Subcutaneous abdominal adipose tissue (tissue), 5 donors: ENCODE data around the gene ZFR2.
"Not testable (repeated sequence)": the region's sequence is repeated elsewhere in the genome, so short reads cannot be mapped to it uniquely, and the experiment has no call there.

Experiments used
- H3K27ac ChIP-seq: one replicate; pipeline ENCODE4 v1.7.0; 2013; ENCODE audit warnings: low read depth, mild to moderate bottlenecking, inconsistent platforms, low read length, moderate library complexity
- H3K27me3 ChIP-seq, 5 donors: one replicate each; pipeline ENCODE4 v1.7.0; 2013; ENCODE audit warnings: low read length in 5 of 5, inconsistent platforms in 1 of 5; ENCODE audit not compliant: control insufficient read depth in 5 of 5, insufficient read depth in 4 of 5
- H3K36me3 ChIP-seq, 5 donors: one replicate each; pipeline ENCODE4 v1.7.0; 2013; ENCODE audit warnings: low read length in 5 of 5; ENCODE audit not compliant: control insufficient read depth in 5 of 5, insufficient read depth in 5 of 5
- H3K4me1 ChIP-seq, 5 donors: one replicate each; pipeline ENCODE4 v1.7.0; 2013; ENCODE audit warnings: low read length in 5 of 5, mild to moderate bottlenecking in 3 of 5, moderate library complexity in 1 of 5; ENCODE audit not compliant: control insufficient read depth in 5 of 5, insufficient read depth in 5 of 5
- H3K4me3 ChIP-seq, 5 donors: one replicate each; pipeline ENCODE4 v1.7.0; 2013; ENCODE audit warnings: low read length in 5 of 5, low read depth in 1 of 5
- H3K9ac ChIP-seq, 5 donors: one replicate each; pipeline ENCODE4 v1.7.0; 2013; ENCODE audit warnings: low read length in 5 of 5, mild to moderate bottlenecking in 4 of 5, moderate library complexity in 3 of 5
- H3K9me3 ChIP-seq, 5 donors: one replicate each; pipeline ENCODE4 v1.7.0; 2013; ENCODE audit warnings: low read length in 5 of 5; ENCODE audit not compliant: control insufficient read depth in 5 of 5
- donor health status: healthy.
- donor health status: healthy.
- donor health status: healthy.
- donor health status: healthy.
- donor health status: healthy.

The ZFR2 gene

GRCh38 chr19:3771000-3771905, 97.6 kb downstream of the ZFR2 start:
- Histone ChIP-seq H3K36me3 (peaks cover 0 to 41% (median 28%) of the 10 kb centered on the region in 5 donors), H3K9ac (no peak overlapping the region), H3K4me1 (peaks cover 0 to 5% (median 0%) of the 10 kb centered on the region in 5 donors), H3K27ac (no peak overlapping the region), H3K27me3 (peaks cover 0 to 6% (median 0%) of the 10 kb centered on the region in 5 donors), H3K9me3 (no peaks in the 10 kb centered on the region), H3K4me3 (no peak overlapping the region)

GRCh38 chr19:3770136-3770999, 98.5 kb downstream of the ZFR2 start:
- no peak overlapping the region for H3K4me3 ChIP-seq
- H3K27me3 ChIP-seq, result peaks cover 0 to 6% (median 0%) of the 10 kb centered on the region in 5 donors
- H3K9ac ChIP-seq, result no peak overlapping the region
- peaks cover 0 to 5% (median 0%) of the 10 kb centered on the region in 5 donors for H3K4me1 ChIP-seq
- no peaks in the 10 kb centered on the region for H3K9me3 ChIP-seq
- H3K27ac ChIP-seq, result no peak overlapping the region
- H3K36me3 ChIP-seq, result peaks cover 0 to 44% (median 29%) of the 10 kb centered on the region in 5 donors

GRCh38 chr19:3769494-3769893, 99.3 kb downstream of the ZFR2 start:
- Histone ChIP-seq H3K9ac (no peak overlapping the region), H3K27me3 (peaks cover 0 to 6% (median 0%) of the 10 kb centered on the region in 5 donors), H3K36me3 (peaks cover 0 to 49% (median 33%) of the 10 kb centered on the region in 5 donors), H3K27ac (no peak overlapping the region), H3K4me3 (no peak overlapping the region), H3K4me1 (peaks cover 0 to 5% (median 0%) of the 10 kb centered on the region in 5 donors), H3K9me3 (no peaks in the 10 kb centered on the region)

- H3K27me3 ChIP-seq, result peaks cover 0 to 6% (median 0%) of the 10 kb centered on the region in 5 donors
- H3K9me3 ChIP-seq, result no peaks in the 10 kb centered on the region
- no peak overlapping the region for H3K4me3 ChIP-seq
- H3K4me1 ChIP-seq, result peaks cover 0 to 5% (median 0%) of the 10 kb centered on the region in 5 donors
- H3K36me3 ChIP-seq, result peaks cover 0 to 49% (median 33%) of the 10 kb centered on the region in 5 donors
- no peak overlapping the region for H3K9ac ChIP-seq
- H3K27ac ChIP-seq, result no peak overlapping the region
These were observed 100.1 kb downstream of the ZFR2 start for GRCh38 chr19:3768748-3769099.

- Histone ChIP-seq H3K27ac (no peak overlapping the region), H3K27me3 (peaks cover 0 to 6% (median 0%) of the 10 kb centered on the region in 5 donors), H3K9me3 (no peaks in the 10 kb centered on the region), H3K4me3 (no peak overlapping the region), H3K36me3 (peaks cover 0 to 49% (median 33%) of the 10 kb centered on the region in 5 donors), H3K4me1 (peaks cover 0 to 8% (median 3%) of the 10 kb centered on the region in 5 donors), H3K9ac (no peak overlapping the region)
These were observed 100.7 kb downstream of the ZFR2 start for GRCh38 chr19:3768015-3768747.

GRCh38 chr19:3767050-3767449, 101.8 kb downstream of the ZFR2 start:
- peaks cover 0 to 49% (median 33%) of the 10 kb centered on the region in 5 donors for H3K36me3 ChIP-seq
- no peaks in the 10 kb centered on the region for H3K9me3 ChIP-seq
- no peak overlapping the region for H3K27ac ChIP-seq
- peaks cover 0 to 6% (median 0%) of the 10 kb centered on the region in 5 donors for H3K27me3 ChIP-seq
- no peak overlapping the region for H3K9ac ChIP-seq
- no peak overlapping the region for H3K4me3 ChIP-seq
- peaks cover 0 to 12% (median 6%) of the 10 kb centered on the region in 5 donors for H3K4me1 ChIP-seq

GRCh38 chr19:3766520-3766919, 102.3 kb downstream of the ZFR2 start:
- H3K27ac ChIP-seq, result no peak overlapping the region
- H3K9ac ChIP-seq, result no peak overlapping the region
- H3K4me3 ChIP-seq, result no peak overlapping the region
- peaks cover 0 to 16% (median 10%) of the 10 kb centered on the region in 5 donors for H3K4me1 ChIP-seq
- peaks cover 0 to 49% (median 33%) of the 10 kb centered on the region in 5 donors for H3K36me3 ChIP-seq
- H3K27me3 ChIP-seq, result peaks cover 0 to 6% (median 0%) of the 10 kb centered on the region in 5 donors
- H3K9me3 ChIP-seq, result no peaks in the 10 kb centered on the region

GRCh38 chr19:3765757-3766156, 103.1 kb downstream of the ZFR2 start:
- H3K9me3 ChIP-seq, H3K27me3 ChIP-seq, H3K9ac ChIP-seq, H3K4me3 ChIP-seq, H3K27ac ChIP-seq: not testable (repeated sequence)
- H3K4me1 ChIP-seq, result peaks cover 0 to 22% (median 16%) of the 10 kb centered on the region in 5 donors
- peaks cover 0 to 49% (median 33%) of the 10 kb centered on the region in 5 donors for H3K36me3 ChIP-seq

- Histone ChIP-seq H3K4me1 (peaks cover 0 to 28% (median 22%) of the 10 kb centered on the region in 5 donors), H3K9me3 (no peaks in the 10 kb centered on the region), H3K27ac (no peak overlapping the region), H3K36me3 (peaks cover 0 to 47% (median 33%) of the 10 kb centered on the region in 5 donors), H3K9ac (no peak overlapping the region), H3K4me3 (no peak overlapping the region), H3K27me3 (no peaks in the 10 kb centered on the region)
These were observed 103.7 kb downstream of the ZFR2 start for GRCh38 chr19:3765121-3765520.
